K562 (cell line): ENCODE measurements around the gene ABCC10. TPM values are rescaled to one million over a fixed set of nuclear protein-coding genes. Genes with fewer than 3 reads are reported as not detected.

Source experiments
- ATF7 ChIP-seq: fragments of 450-650 bp; IDR thresholded peaks from 2 replicates; pipeline ENCODE4 v1.7.1; 2014; ENCODE audit warnings: mild to moderate bottlenecking, moderate library complexity
- BCL6 ChIP-seq: fragments of 250-450 bp; sonication (Bioruptor Pico); IDR thresholded peaks from 2 replicates; pipeline ENCODE4 v1.4.0; 2020
- CBFA2T2 ChIP-seq: fragments of 450-650 bp; conservative IDR thresholded peaks from 2 replicates; pipeline ENCODE4 v1.6.1; 2017; ENCODE audit warnings: mild to moderate bottlenecking
- ETV1 ChIP-seq: fragments of 450-650 bp; conservative IDR thresholded peaks from 2 replicates; pipeline ENCODE4 v1.6.1; 2016; ENCODE audit warnings: missing genetic modification characterization, control low read depth, low read depth, missing compliant biosample characterization
- GATAD2B ChIP-seq: fragments of 450-650 bp; IDR thresholded peaks from 2 replicates; pipeline ENCODE4 v1.6.1; 2017; ENCODE audit warnings: mild to moderate bottlenecking, borderline replicate concordance
- HDGF ChIP-seq: fragments of 450-650 bp; IDR thresholded peaks from 2 replicates; pipeline ENCODE4 v1.6.1; 2016
- MAFG ChIP-seq: fragments of 450-650 bp; conservative IDR thresholded peaks from 2 replicates; pipeline ENCODE4 v1.6.1; 2016; ENCODE audit warnings: missing genetic modification characterization, missing compliant biosample characterization
- NUFIP1 ChIP-seq: fragments of 450-650 bp; IDR thresholded peaks from 2 replicates; pipeline ENCODE4 v1.6.1; 2018; ENCODE audit not compliant: partially characterized antibody
- PHF21A ChIP-seq: fragments of 450-650 bp; IDR thresholded peaks from 2 replicates; pipeline ENCODE4 v1.6.1; 2017; ENCODE audit warnings: low read depth, borderline replicate concordance
- TEAD2 ChIP-seq: fragments of 450-650 bp; IDR thresholded peaks from 2 replicates; pipeline ENCODE4 v1.6.1; 2016; ENCODE audit warnings: missing genetic modification characterization, control low read depth, missing compliant biosample characterization
- ZNF197 ChIP-seq: fragments of 200-800 bp; sonication (Bioruptor generic); IDR thresholded peaks from 2 replicates; pipeline ENCODE4 v1.6.1; 2016; ENCODE audit warnings: low read depth, missing genetic modification characterization, missing compliant biosample characterization
- ZNF668 ChIP-seq: fragments of 250-450 bp; sonication (Bioruptor Pico); IDR thresholded peaks from 2 replicates; pipeline ENCODE4 v1.8.0; 2022; ENCODE audit warnings: mild to moderate bottlenecking, inconsistent platforms
- polyA plus RNA-seq, 8 experiments: library from polyadenylated mRNA; depleted of rRNA in 4 of 8; stranded (reverse) in 5 of 8; unstranded in 3 of 8; fragments of >200 nt; fragmentation: Nextera tagmentation in 2 of 8; fragmentation: Illumina TruSeq in 1 of 8; extraction: Ambion mirVana in 2 of 8; extraction: Trizol in 1 of 8; gene quantifications; 2 replicates each; pipeline versions ENCODE4 v1.2.1 to v1.2.3, GENCODE V29; 2011 to 2014; ENCODE audit warnings: inconsistent platforms in 1 of 8, missing spikeins in 1 of 8
- total RNA-seq, 7 experiments: library from RNA; depleted of rRNA in 6 of 7; stranded (reverse); fragments of >200 nt in 6 of 7; fragmentation: Illumina TruSeq in 2 of 7; extraction: Trizol in 2 of 7; gene quantifications; 2 replicates each; pipeline versions ENCODE4 v1.2.1 to v1.2.3, GENCODE V29; 2011 to 2021; ENCODE audit warnings: low replicate concordance in 1 of 7
- TF ChIP-seq, protein P1 (sequence below): fragments of 450-650 bp; formaldehyde crosslinking; IDR thresholded peaks from 2 replicates; pipeline ENCODE4 v1.4.0; 2022; ENCODE audit warnings: mild to moderate bottlenecking, moderate library complexity
- TF ChIP-seq, protein P2 (sequence below): sonication (generic); formaldehyde crosslinking; IDR thresholded peaks from 2 replicates; pipeline ENCODE4 v1.8.0; 2022; ENCODE audit warnings: mild to moderate bottlenecking, missing genetic modification reagents
- TF ChIP-seq, protein P3 (sequence below), 2 experiments: fragments of 450-650 bp; IDR thresholded peaks; 2 replicates each; pipeline ENCODE4 v1.6.1; 2018; ENCODE audit warnings: mild to moderate bottlenecking in 2 of 2, low read depth in 1 of 2; ENCODE audit not compliant: partially characterized antibody in 2 of 2
- TF ChIP-seq, protein P4 (sequence below): sonication (generic); formaldehyde crosslinking; IDR thresholded peaks from 2 replicates; pipeline ENCODE4 v1.8.0; 2022; ENCODE audit warnings: mild to moderate bottlenecking, missing genetic modification reagents

Gene ABCC10
- total and polyA plus RNA-seq, 9 of the 15 experiments (the other 6 are each of a cell fraction or from before 2014, with no cell fraction given), result 2.4 to 29.1 (median 13.7) TPM

DNA sequence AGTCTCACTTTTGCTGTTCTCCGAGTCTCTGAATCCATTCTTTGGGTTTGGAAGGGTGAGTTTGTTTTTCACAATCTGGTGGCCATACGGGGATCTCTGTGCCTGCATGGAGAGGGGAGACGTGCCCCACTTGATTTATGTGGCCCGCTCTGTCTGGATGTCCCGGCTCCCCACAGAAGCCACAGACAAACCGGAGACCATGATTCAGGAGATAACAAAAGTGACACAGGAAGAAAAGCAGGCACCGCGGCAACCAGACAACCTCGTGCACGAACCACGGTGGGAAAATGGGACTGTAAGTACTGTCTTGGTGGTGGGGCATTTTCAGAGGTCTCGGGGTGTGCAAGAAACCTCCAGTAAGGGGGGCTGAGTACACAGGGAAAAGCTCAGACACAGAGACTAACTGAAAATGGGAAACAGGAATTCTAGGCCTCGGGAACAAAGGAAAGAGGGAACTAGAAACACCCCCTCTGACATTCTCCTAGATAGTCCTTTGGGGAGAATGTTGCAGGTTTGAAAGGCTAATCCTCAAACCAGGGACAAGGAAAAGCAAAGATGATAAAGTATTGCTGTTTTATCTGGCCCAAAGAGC is 35.8 kb upstream of the ABCC10 start (continued):
- TF ChIP-seq ZNF197 (CRISPR knock-in tag) (no peak), GATAD2B (no peak; the same call in 1 of the 2 replicates), NUFIP1 (no peak), PHF21A (no peak), ETV1 (tag) (peak; percentile 92), HDGF (no peak), MAFG (no peak), ATF7 (peak; percentile 10; the same call in 1 of the 2 replicates), TEAD2 (tag) (no peak), BCL6 (CRISPR knock-in tag) (no peak), ZNF668 (CRISPR knock-in tag) (no peak), CBFA2T2 (0 out of 2 replicates have a peak, but pooled peaks have one; percentile 30)
- TF ChIP-seq, protein P1, sequence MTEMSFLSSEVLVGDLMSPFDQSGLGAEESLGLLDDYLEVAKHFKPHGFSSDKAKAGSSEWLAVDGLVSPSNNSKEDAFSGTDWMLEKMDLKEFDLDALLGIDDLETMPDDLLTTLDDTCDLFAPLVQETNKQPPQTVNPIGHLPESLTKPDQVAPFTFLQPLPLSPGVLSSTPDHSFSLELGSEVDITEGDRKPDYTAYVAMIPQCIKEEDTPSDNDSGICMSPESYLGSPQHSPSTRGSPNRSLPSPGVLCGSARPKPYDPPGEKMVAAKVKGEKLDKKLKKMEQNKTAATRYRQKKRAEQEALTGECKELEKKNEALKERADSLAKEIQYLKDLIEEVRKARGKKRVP (CRISPR knock-in tag), result 0 out of 2 replicates have a peak, but pooled peaks have one; percentile 19
- TF ChIP-seq, protein P2, sequence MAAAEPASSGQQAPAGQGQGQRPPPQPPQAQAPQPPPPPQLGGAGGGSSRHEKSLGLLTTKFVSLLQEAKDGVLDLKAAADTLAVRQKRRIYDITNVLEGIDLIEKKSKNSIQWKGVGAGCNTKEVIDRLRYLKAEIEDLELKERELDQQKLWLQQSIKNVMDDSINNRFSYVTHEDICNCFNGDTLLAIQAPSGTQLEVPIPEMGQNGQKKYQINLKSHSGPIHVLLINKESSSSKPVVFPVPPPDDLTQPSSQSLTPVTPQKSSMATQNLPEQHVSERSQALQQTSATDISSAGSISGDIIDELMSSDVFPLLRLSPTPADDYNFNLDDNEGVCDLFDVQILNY (CRISPR knock-in tag), result no peak
- TF ChIP-seq, protein P3, sequence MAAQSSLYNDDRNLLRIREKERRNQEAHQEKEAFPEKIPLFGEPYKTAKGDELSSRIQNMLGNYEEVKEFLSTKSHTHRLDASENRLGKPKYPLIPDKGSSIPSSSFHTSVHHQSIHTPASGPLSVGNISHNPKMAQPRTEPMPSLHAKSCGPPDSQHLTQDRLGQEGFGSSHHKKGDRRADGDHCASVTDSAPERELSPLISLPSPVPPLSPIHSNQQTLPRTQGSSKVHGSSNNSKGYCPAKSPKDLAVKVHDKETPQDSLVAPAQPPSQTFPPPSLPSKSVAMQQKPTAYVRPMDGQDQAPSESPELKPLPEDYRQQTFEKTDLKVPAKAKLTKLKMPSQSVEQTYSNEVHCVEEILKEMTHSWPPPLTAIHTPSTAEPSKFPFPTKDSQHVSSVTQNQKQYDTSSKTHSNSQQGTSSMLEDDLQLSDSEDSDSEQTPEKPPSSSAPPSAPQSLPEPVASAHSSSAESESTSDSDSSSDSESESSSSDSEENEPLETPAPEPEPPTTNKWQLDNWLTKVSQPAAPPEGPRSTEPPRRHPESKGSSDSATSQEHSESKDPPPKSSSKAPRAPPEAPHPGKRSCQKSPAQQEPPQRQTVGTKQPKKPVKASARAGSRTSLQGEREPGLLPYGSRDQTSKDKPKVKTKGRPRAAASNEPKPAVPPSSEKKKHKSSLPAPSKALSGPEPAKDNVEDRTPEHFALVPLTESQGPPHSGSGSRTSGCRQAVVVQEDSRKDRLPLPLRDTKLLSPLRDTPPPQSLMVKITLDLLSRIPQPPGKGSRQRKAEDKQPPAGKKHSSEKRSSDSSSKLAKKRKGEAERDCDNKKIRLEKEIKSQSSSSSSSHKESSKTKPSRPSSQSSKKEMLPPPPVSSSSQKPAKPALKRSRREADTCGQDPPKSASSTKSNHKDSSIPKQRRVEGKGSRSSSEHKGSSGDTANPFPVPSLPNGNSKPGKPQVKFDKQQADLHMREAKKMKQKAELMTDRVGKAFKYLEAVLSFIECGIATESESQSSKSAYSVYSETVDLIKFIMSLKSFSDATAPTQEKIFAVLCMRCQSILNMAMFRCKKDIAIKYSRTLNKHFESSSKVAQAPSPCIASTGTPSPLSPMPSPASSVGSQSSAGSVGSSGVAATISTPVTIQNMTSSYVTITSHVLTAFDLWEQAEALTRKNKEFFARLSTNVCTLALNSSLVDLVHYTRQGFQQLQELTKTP (IDR thresholded peaks at IDR 0.05; ENCODE audit: low read depth in 1 of 2, partially characterized antibody in 2 of 2), result peak in 1 of 2 experiments; percentile 54
- TF ChIP-seq, protein P4, sequence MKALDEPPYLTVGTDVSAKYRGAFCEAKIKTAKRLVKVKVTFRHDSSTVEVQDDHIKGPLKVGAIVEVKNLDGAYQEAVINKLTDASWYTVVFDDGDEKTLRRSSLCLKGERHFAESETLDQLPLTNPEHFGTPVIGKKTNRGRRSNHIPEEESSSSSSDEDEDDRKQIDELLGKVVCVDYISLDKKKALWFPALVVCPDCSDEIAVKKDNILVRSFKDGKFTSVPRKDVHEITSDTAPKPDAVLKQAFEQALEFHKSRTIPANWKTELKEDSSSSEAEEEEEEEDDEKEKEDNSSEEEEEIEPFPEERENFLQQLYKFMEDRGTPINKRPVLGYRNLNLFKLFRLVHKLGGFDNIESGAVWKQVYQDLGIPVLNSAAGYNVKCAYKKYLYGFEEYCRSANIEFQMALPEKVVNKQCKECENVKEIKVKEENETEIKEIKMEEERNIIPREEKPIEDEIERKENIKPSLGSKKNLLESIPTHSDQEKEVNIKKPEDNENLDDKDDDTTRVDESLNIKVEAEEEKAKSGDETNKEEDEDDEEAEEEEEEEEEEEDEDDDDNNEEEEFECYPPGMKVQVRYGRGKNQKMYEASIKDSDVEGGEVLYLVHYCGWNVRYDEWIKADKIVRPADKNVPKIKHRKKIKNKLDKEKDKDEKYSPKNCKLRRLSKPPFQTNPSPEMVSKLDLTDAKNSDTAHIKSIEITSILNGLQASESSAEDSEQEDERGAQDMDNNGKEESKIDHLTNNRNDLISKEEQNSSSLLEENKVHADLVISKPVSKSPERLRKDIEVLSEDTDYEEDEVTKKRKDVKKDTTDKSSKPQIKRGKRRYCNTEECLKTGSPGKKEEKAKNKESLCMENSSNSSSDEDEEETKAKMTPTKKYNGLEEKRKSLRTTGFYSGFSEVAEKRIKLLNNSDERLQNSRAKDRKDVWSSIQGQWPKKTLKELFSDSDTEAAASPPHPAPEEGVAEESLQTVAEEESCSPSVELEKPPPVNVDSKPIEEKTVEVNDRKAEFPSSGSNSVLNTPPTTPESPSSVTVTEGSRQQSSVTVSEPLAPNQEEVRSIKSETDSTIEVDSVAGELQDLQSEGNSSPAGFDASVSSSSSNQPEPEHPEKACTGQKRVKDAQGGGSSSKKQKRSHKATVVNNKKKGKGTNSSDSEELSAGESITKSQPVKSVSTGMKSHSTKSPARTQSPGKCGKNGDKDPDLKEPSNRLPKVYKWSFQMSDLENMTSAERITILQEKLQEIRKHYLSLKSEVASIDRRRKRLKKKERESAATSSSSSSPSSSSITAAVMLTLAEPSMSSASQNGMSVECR, result no peak
